Natural killer cell treated with Interleukin-12 subunit alpha and Interleukin-12 subunit beta and Interleukin-15 and Interleukin-18, amount 100 ng/mL, for 72 hours (primary cell): Measurements from ENCODE around the gene NID2. TPM values are rescaled to one million over a fixed set of nuclear protein-coding genes. Genes with fewer than 3 reads are reported as not detected.

ENCODE experiments used
- ATAC-seq, 2 donors: fragments of 150-1000 bp; cut with Tn5 transposase in 1 of 2; sonication (Bioruptor Pico), chemical (Tn5 transposase) in 1 of 2; 2 replicates each; pipeline ENCODE4 v1.10.0; 2021
- DNase-seq: peaks from one replicate; pipeline ENCODE4 v3.0.0; 2022; ENCODE audit warnings: low spot score
- H3K27ac Mint-ChIP-seq, 2 donors: 1 replicate in 1 of 2; 2 replicates in 1 of 2; pipeline ENCODE4 v1.8.0; 2022; ENCODE audit warnings: mixed read lengths in 2 of 2, mild to moderate bottlenecking in 1 of 2, moderate library complexity in 1 of 2
- H3K27me3 Mint-ChIP-seq, 2 donors: 1 replicate in 1 of 2; 2 replicates in 1 of 2; pipeline ENCODE4 v1.8.0; 2022; ENCODE audit warnings: mixed read lengths in 2 of 2
- H3K36me3 Mint-ChIP-seq: one replicate; pipeline ENCODE4 v1.8.0; 2022; ENCODE audit warnings: mixed read lengths
- H3K4me1 Mint-ChIP-seq, 2 donors: 1 replicate in 1 of 2; 2 replicates in 1 of 2; pipeline ENCODE4 v1.8.0; 2022; ENCODE audit warnings: low read depth in 2 of 2, mixed read lengths in 2 of 2, mild to moderate bottlenecking in 1 of 2
- H3K4me3 Mint-ChIP-seq: one replicate; pipeline ENCODE4 v1.8.0; 2022; ENCODE audit warnings: mixed read lengths
- H3K9me3 Mint-ChIP-seq: 2 replicates; pipeline ENCODE4 v1.8.0; 2022; ENCODE audit warnings: mixed read lengths
- total RNA-seq, 2 donors: library from RNA; stranded (reverse); gene quantifications; one replicate each; pipeline ENCODE4 v1.2.3, GENCODE V29; 2022

The NID2 gene
- total RNA-seq, 2 donors from 2014 or later, result 6.8 to 8.7 TPM

DNA sequence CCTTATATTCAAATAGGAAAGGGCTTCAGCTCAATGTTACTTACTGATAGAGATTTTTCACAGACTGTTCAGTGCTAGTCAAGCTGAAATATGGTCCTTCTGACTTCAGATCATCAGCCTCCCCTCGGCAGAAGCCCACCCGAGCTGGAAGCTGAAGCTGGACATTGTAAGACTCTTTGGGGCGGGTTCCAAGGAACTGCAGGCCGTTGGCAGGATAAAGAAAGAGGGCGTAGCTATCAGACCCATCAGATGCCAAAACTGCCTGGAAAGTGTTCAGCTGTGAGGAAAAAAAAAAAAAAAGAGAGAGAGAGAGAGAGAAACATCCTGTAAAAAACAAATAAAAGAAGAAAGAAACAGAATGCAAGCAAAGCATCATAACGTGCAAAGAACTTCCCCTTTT, 8.8 kb downstream of the NID2 start:
- DNase-seq, result no peak
- H3K27me3 Mint-ChIP-seq, result peaks cover 13 to 16% of the 10 kb centered on the region in 2 donors
- H3K27ac Mint-ChIP-seq, result no peak overlapping the region
- H3K4me1 Mint-ChIP-seq, result peaks cover 0 to 5% of the 10 kb centered on the region in 2 donors
- H3K4me3 Mint-ChIP-seq, result no peak overlapping the region
- H3K36me3 Mint-ChIP-seq, result no peaks in the 10 kb centered on the region
- H3K9me3 Mint-ChIP-seq, result no peaks in the 10 kb centered on the region
- ATAC-seq, result no peak

DNA sequence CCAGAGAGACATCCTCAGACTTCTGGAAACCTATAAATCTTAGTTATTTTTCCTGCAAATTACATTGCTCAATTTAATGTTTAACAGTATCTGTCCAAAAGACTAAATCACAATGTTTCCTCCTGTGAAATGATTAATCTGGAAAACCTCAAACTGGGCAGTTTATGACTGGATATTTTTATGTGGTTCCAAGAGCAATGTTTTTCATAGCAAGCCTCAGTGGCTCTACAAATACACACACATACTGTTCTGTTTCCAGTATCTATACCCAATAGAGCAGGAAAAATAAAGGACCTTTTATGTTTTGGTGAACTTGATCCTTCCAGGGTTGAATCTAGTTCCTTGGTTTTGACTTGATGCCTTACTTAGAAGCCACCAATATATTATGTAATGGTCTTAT, 9.2 kb downstream of the NID2 start:
- Mint-ChIP-seq H3K36me3 (no peaks in the 10 kb centered on the region), H3K4me3 (no peak overlapping the region), H3K9me3 (no peaks in the 10 kb centered on the region), H3K27ac (no peak overlapping the region), H3K27me3 (peaks cover 16 to 20% of the 10 kb centered on the region in 2 donors), H3K4me1 (peaks cover 0 to 5% of the 10 kb centered on the region in 2 donors)
- ATAC-seq (no peak), DNase-seq (no peak)

- ATAC-seq, result no peak
- peaks cover 16% of the 10 kb centered on the region in 2 donors for H3K27me3 Mint-ChIP-seq
- H3K4me1 Mint-ChIP-seq, result no peaks in the 10 kb centered on the region
- H3K9me3 Mint-ChIP-seq, result no peaks in the 10 kb centered on the region
- H3K36me3 Mint-ChIP-seq, result no peaks in the 10 kb centered on the region
- H3K4me3 Mint-ChIP-seq, result no peak overlapping the region
- DNase-seq, result no peak
- H3K27ac Mint-ChIP-seq, result no peak overlapping the region
Observed at GRCh38 chr14:52058341-52058740, 10.5 kb downstream of the NID2 start.

- no peak overlapping the region for H3K27ac Mint-ChIP-seq
Observed at GRCh38 chr14:52055167-52055566, 13.7 kb downstream of the NID2 start.

DNA sequence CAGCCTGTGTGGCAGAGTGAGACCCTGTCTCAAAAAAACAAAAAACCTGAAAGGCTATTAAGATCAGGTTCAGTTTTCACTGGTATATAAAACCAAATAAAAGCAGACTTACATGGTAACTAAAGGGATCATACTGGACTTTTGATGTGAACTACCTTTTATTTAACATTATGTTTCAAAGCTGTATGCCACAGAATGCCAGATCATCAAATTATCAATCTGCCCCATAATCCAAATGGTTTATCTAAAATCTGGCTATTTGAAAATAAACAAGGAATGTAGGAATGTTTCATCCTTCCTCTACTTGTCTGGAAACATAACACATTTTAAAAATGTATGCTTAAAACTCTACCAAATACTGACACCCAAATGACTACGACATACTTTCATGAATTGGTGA, 14.2 kb downstream of the NID2 start:
- no peak overlapping the region for H3K27ac Mint-ChIP-seq
- H3K27me3 Mint-ChIP-seq, result peaks cover 6 to 7% of the 10 kb centered on the region in 2 donors
- no peaks in the 10 kb centered on the region for H3K9me3 Mint-ChIP-seq
- no peak overlapping the region for H3K4me3 Mint-ChIP-seq
- H3K4me1 Mint-ChIP-seq, result no peaks in the 10 kb centered on the region
- no peak for DNase-seq
- H3K36me3 Mint-ChIP-seq, result no peaks in the 10 kb centered on the region
- ATAC-seq, result no peak

More at GRCh38 chr14:52055167-52055566, 13.7 kb downstream of the NID2 start:
- Mint-ChIP-seq H3K4me3 (no peak overlapping the region), H3K4me1 (no peaks in the 10 kb centered on the region), H3K36me3 (no peaks in the 10 kb centered on the region), H3K9me3 (no peaks in the 10 kb centered on the region), H3K27me3 (peaks cover 6 to 10% of the 10 kb centered on the region in 2 donors)
- DNase-seq (no peak), ATAC-seq (no peak)

GRCh38 chr14:52053044-52053443, 15.8 kb downstream of the NID2 start:
- no peak for ATAC-seq
- H3K4me3 Mint-ChIP-seq, result no peak overlapping the region

GRCh38 chr14:52052288-52052943, 16.4 kb downstream of the NID2 start:
- Mint-ChIP-seq H3K27ac (no peak overlapping the region), H3K4me1 (no peaks in the 10 kb centered on the region), H3K36me3 (no peaks in the 10 kb centered on the region), H3K27me3 (peaks cover 4 to 6% of the 10 kb centered on the region in 2 donors), H3K9me3 (no peaks in the 10 kb centered on the region), H3K4me3 (no peak overlapping the region)
- ATAC-seq (no peak), DNase-seq (no peak)

More at GRCh38 chr14:52053044-52053443, 15.8 kb downstream of the NID2 start:
- no peak for DNase-seq
- H3K27ac Mint-ChIP-seq, result no peak overlapping the region
- H3K9me3 Mint-ChIP-seq, result no peaks in the 10 kb centered on the region
- no peaks in the 10 kb centered on the region for H3K4me1 Mint-ChIP-seq
- peaks cover 4 to 6% of the 10 kb centered on the region in 2 donors for H3K27me3 Mint-ChIP-seq
- no peaks in the 10 kb centered on the region for H3K36me3 Mint-ChIP-seq

DNA sequence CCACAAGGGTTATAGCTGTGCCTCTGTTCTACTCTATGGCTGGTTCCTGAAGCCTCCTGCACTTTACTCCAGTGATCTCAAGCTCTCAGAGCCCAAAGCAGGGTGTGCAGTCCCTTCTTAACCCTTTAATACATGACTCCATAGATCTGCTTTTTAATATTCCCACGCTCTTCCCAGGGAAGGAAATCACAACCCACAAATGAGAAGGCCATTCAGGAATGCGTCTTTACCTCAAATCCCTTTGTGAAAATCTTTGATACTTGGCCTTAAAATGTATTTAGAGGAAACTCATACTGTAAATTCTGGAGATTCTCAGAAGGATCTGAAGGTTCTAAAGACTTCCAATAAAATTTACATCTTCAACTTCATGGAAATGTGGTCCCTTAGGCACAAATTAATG, 17.0 kb downstream of the NID2 start:
- DNase-seq (no peak), ATAC-seq (no peak)
- no peaks in the 10 kb centered on the region for H3K4me1 Mint-ChIP-seq
- H3K36me3 Mint-ChIP-seq, result no peaks in the 10 kb centered on the region
- peaks cover 4 to 6% of the 10 kb centered on the region in 2 donors for H3K27me3 Mint-ChIP-seq
- no peak overlapping the region for H3K27ac Mint-ChIP-seq
- H3K4me3 Mint-ChIP-seq, result no peak overlapping the region
- no peaks in the 10 kb centered on the region for H3K9me3 Mint-ChIP-seq

GRCh38 chr14:52051251-52051650, 17.6 kb downstream of the NID2 start:
- Mint-ChIP-seq H3K4me1 (no peaks in the 10 kb centered on the region), H3K4me3 (no peak overlapping the region), H3K27me3 (peaks cover 4 to 6% of the 10 kb centered on the region in 2 donors), H3K36me3 (no peaks in the 10 kb centered on the region), H3K9me3 (no peaks in the 10 kb centered on the region), H3K27ac (no peak overlapping the region)
- ATAC-seq (no peak), DNase-seq (no peak)

- ATAC-seq (no peak), DNase-seq (no peak)
- peaks cover 3% of the 10 kb centered on the region in 2 donors for H3K27me3 Mint-ChIP-seq
- no peaks in the 10 kb centered on the region for H3K4me1 Mint-ChIP-seq
- no peaks in the 10 kb centered on the region for H3K9me3 Mint-ChIP-seq
- no peak overlapping the region for H3K4me3 Mint-ChIP-seq
- H3K27ac Mint-ChIP-seq, result no peak overlapping the region
- no peaks in the 10 kb centered on the region for H3K36me3 Mint-ChIP-seq
Observed at GRCh38 chr14:52049721-52050588, 18.9 kb downstream of the NID2 start.

DNA sequence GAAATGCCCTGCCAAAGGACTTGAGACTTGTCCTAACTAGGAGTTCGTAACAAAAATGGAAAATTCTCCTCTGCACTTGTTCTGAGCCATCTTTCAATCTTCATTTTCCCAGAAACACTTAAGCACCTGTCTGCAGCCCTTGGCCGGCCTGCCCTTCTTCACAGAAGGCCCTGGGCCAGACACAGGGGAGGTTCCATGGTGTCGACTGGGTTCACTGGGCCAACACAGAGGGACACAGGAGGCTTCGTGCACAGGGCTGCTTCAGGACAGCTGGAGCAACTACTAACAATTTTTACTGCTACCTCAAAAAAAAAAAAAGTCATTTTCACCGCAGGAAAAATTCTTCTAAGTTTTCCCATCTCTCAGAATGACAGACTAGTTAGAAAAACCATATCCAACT, 19.6 kb downstream of the NID2 start:
- Mint-ChIP-seq H3K36me3 (no peaks in the 10 kb centered on the region), H3K27me3 (no peaks in the 10 kb centered on the region), H3K4me3 (no peak overlapping the region), H3K27ac (no peak overlapping the region), H3K9me3 (no peaks in the 10 kb centered on the region), H3K4me1 (no peaks in the 10 kb centered on the region)
- ATAC-seq (no peak), DNase-seq (no peak)

- no peak for ATAC-seq
- Mint-ChIP-seq H3K27me3 (peaks cover 0 to 2% of the 10 kb centered on the region in 2 donors), H3K4me1 (peaks cover 0 to 2% of the 10 kb centered on the region in 2 donors), H3K27ac (no peak overlapping the region), H3K9me3 (no peaks in the 10 kb centered on the region), H3K4me3 (no peak overlapping the region), H3K36me3 (no peaks in the 10 kb centered on the region)
- DNase-seq, result no peak
Observed at GRCh38 chr14:52048641-52049204, 20.1 kb downstream of the NID2 start.

DNA sequence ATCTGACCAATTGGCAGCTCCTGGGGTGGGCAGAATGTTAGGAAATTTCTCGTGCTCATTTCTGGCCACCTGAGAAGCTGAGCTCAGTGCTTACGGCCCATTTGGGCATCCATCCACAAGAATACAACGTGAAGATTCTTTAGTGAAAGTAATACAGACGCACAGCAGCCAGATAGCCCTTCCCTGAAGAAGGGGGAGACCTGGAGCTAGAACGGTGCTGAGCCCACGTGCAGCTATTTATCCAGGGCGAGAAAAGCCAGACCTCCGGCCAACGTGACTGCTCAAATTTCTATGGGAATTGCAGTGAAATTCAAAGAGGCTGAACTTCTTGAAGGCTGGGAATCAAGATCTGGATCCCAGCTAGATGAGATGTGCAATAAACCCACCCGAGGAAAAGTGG, 20.7 kb downstream of the NID2 start:
- peaks cover 0 to 3% of the 10 kb centered on the region in 2 donors for H3K27me3 Mint-ChIP-seq
- no peak overlapping the region for H3K4me3 Mint-ChIP-seq
- no peak overlapping the region for H3K27ac Mint-ChIP-seq
- H3K9me3 Mint-ChIP-seq, result no peaks in the 10 kb centered on the region
- DNase-seq (no peak), ATAC-seq (no peak)
- H3K36me3 Mint-ChIP-seq, result no peaks in the 10 kb centered on the region
- H3K4me1 Mint-ChIP-seq, result peaks cover 0 to 8% of the 10 kb centered on the region in 2 donors

DNA sequence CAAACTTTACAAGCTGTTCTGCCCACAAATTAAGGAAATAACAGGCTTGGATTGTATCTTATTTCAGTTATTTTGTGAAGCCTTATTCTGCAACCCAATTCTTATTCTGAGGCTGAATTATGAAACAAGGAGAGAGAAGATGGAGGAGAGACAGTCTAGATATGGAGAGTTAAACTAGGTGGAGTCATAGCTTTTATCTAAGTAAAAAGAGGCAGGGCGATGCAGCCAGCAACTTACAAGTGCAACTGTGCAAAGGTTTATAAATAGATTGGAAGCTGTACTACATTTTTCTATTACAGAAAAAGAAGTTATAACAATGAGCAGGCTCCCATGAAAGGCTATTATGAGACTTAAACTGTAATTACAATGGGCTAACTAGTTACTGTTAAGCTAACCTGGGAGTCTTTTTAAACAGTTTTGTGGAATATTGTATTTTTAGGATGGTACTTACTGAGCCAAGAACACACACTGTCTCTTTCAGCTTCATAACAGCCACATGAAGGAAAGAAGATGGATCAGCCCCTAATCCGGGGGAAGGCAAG, 22.4 kb downstream of the NID2 start:
- no peak for ATAC-seq
- no peak overlapping the region for H3K27ac Mint-ChIP-seq

More for the DNA sequence above, 22.4 kb downstream of the NID2 start:
- peaks cover 0 to 10% of the 10 kb centered on the region in 2 donors for H3K4me1 Mint-ChIP-seq
- no peak for DNase-seq
- H3K9me3 Mint-ChIP-seq, result no peaks in the 10 kb centered on the region
- H3K27me3 Mint-ChIP-seq, result peaks cover 0 to 3% of the 10 kb centered on the region in 2 donors
- H3K4me3 Mint-ChIP-seq, result no peak overlapping the region
- no peaks in the 10 kb centered on the region for H3K36me3 Mint-ChIP-seq
